Neural cell (in vitro differentiated cells): ENCODE results near the gene BIRC7. TPM values are rescaled to one million over a fixed set of nuclear protein-coding genes. Genes with fewer than 3 reads are reported as not detected.

Experiments
- H2AFZ ChIP-seq: fragments of 200-600, 300-800 bp; sonication (generic), shearing (Covaris generic); 2 replicates; pipeline ENCODE4 v1.6.0; 2014; ENCODE audit warnings: low read depth, mild to moderate bottlenecking, antibody characterized with exemption, low read length, moderate library complexity
- H3F3A ChIP-seq: fragments of 200-600 bp; shearing (Covaris generic); 2 replicates; pipeline ENCODE4 v1.6.1; 2016; ENCODE audit warnings: mild to moderate bottlenecking, moderate library complexity, mixed read lengths, antibody characterized with exemption, low read length; ENCODE audit not compliant: insufficient read depth, poor library complexity, severe bottlenecking
- H3K27ac ChIP-seq: fragments of 200-600, 300-800 bp; sonication (generic), shearing (Covaris generic); 2 replicates; pipeline ENCODE4 v1.5.1; 2014; ENCODE audit warnings: mild to moderate bottlenecking, low read length, moderate library complexity
- H3K27me3 ChIP-seq: fragments of 300-800, 200-600 bp; sonication (generic), shearing (Covaris generic); 2 replicates; pipeline ENCODE4 v1.6.0; 2014; ENCODE audit warnings: mild to moderate bottlenecking, low read depth, low read length, moderate library complexity; ENCODE audit not compliant: insufficient read depth
- H3K36me3 ChIP-seq: fragments of 300-800, 200-600 bp; sonication (generic), shearing (Covaris generic); 2 replicates; pipeline ENCODE4 v1.5.1; 2014; ENCODE audit warnings: mild to moderate bottlenecking, antibody characterized with exemption, low read length, moderate library complexity; ENCODE audit not compliant: insufficient read depth
- H3K4me2 ChIP-seq: fragments of 300-800, 200-600 bp; sonication (generic), shearing (Covaris generic); 2 replicates; pipeline ENCODE4 v1.6.0; 2014; ENCODE audit warnings: mild to moderate bottlenecking, low read length
- H3K4me3 ChIP-seq: fragments of 300-800, 200-600 bp; sonication (generic), shearing (Covaris generic); 2 replicates; pipeline ENCODE4 v1.5.1; 2014; ENCODE audit warnings: mild to moderate bottlenecking, low read length, moderate library complexity
- H3K79me2 ChIP-seq: fragments of 200-600 bp; shearing (Covaris generic); replicated peaks from 2 replicates; pipeline ENCODE4 v1.6.0; 2014; ENCODE audit warnings: mild to moderate bottlenecking, low read length, moderate library complexity; ENCODE audit not compliant: insufficient read depth
- H3K9ac ChIP-seq: fragments of 300-800, 200-600 bp; sonication (generic), shearing (Covaris generic); 2 replicates; pipeline ENCODE4 v1.6.1; 2016; ENCODE audit warnings: mild to moderate bottlenecking, low read length, mixed read lengths
- H3K9me2 ChIP-seq: fragments of 200-600 bp; shearing (Covaris generic); 2 replicates; pipeline ENCODE4 v1.6.1; 2016; ENCODE audit warnings: mild to moderate bottlenecking, low read length, mixed read lengths; ENCODE audit not compliant: insufficient read depth
- H3K9me3 ChIP-seq: fragments of 200-600, 300-800 bp; sonication (generic), shearing (Covaris generic); 2 replicates; pipeline ENCODE4 v1.6.1; 2016; ENCODE audit warnings: mild to moderate bottlenecking, mixed run types, low read length, moderate library complexity, mixed read lengths
- H4K20me1 ChIP-seq: fragments of 200-600 bp; shearing (Covaris generic); 2 replicates; pipeline ENCODE4 v1.6.1; 2016; ENCODE audit warnings: mild to moderate bottlenecking, mixed run types; ENCODE audit not compliant: insufficient read depth
- EP300 ChIP-seq: fragments of 450-650 bp; conservative IDR thresholded peaks from 2 replicates; pipeline ENCODE4 v1.6.1; 2014; ENCODE audit warnings: antibody characterized with exemption, mild to moderate bottlenecking, moderate library complexity; ENCODE audit not compliant: poor library complexity, severe bottlenecking
- EZH2 ChIP-seq: fragments of 200-600, 300-800 bp; shearing (Covaris generic), sonication (generic); IDR thresholded peaks from 2 replicates; pipeline ENCODE4 v1.6.1; 2014; ENCODE audit warnings: antibody characterized with exemption, low read length, borderline replicate concordance, mild to moderate bottlenecking; ENCODE audit not compliant: insufficient read depth, poor library complexity, severe bottlenecking
- MXI1 ChIP-seq: fragments of 450-650 bp; conservative IDR thresholded peaks from 2 replicates; pipeline ENCODE4 v1.6.1; 2014; ENCODE audit warnings: antibody characterized with exemption, mild to moderate bottlenecking; ENCODE audit not compliant: poor library complexity, severe bottlenecking
- POLR2AphosphoS5 ChIP-seq: IDR thresholded peaks from 2 replicates; pipeline ENCODE4 v1.6.1; 2012
- RAD21 ChIP-seq: fragments of 450-650 bp; conservative IDR thresholded peaks from 2 replicates; pipeline ENCODE4 v1.6.1; 2014; ENCODE audit warnings: antibody characterized with exemption, mild to moderate bottlenecking, moderate library complexity
- SMC3 ChIP-seq: fragments of 450-650 bp; conservative IDR thresholded peaks from 2 replicates; pipeline ENCODE4 v1.6.1; 2014; ENCODE audit warnings: antibody characterized with exemption, mild to moderate bottlenecking, moderate library complexity; ENCODE audit not compliant: poor library complexity
- TAF1 ChIP-seq: IDR thresholded peaks from 2 replicates; pipeline ENCODE4 v1.6.1; 2012; ENCODE audit warnings: low read depth
- polyA plus RNA-seq: library from polyadenylated mRNA; depleted of rRNA; stranded (reverse); fragments of >200 nt; gene quantifications from 2 replicates; pipeline ENCODE4 v1.2.3, GENCODE V29; 2014
- TF ChIP-seq, protein P1 (sequence below): fragments of 450-650 bp; IDR thresholded peaks from 2 replicates; pipeline ENCODE4 v1.5.1; 2014; ENCODE audit warnings: antibody characterized with exemption, mild to moderate bottlenecking, moderate library complexity; ENCODE audit not compliant: poor library complexity, severe bottlenecking
- TF ChIP-seq, protein P2 (sequence below): IDR thresholded peaks from 2 replicates; pipeline ENCODE4 v1.6.1; 2012; ENCODE audit warnings: borderline replicate concordance

Gene BIRC7
- polyA plus RNA-seq, 1 donor from 2014 or later: not detected

DNA sequence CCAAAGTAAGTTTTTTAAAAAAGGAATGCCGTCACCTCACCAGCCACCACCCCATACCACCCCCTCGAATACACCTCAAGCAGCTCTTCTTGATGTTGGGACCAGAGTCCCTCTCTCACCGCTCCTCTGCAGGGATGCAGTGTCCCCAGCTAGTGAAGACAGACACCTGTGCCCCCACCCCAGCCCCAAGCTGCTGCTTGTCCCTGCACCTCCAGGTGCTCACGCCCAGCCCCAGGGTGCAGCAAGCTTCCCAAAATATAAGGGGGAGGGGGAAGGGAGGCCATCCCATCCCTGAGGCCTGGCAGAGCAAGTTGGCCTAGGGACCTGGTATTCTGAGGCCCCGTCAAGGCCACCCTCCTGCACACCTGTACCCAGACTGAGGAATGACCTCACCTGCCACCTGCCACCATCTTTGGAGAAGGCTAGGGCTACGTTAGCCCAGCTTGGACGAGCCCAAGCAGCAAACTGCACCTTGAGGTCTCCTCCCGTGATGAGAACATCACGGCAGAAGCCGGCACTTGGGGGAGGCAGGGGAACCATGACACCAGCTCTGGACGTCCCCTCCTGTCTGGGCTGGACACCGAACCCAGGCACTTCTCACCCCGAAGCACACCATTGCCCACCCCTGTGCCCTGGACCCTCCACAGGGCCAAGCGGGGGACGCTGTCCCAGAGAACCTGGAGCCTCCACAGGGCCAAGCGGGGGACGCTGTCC is 45.7 kb upstream of the BIRC7 start:
- no peaks in the 10 kb centered on the region for H4K20me1 ChIP-seq
- H3K27me3 ChIP-seq: no peaks in the 10 kb centered on the region
- H3F3A ChIP-seq: no peaks in the 10 kb centered on the region
- TF ChIP-seq MXI1 (no peak), TAF1 (no peak), POLR2AphosphoS5 (no peak), EZH2 (no peak), SMC3 (no peak), EP300 (no peak), RAD21 (no peak)
- TF ChIP-seq, protein P1, sequence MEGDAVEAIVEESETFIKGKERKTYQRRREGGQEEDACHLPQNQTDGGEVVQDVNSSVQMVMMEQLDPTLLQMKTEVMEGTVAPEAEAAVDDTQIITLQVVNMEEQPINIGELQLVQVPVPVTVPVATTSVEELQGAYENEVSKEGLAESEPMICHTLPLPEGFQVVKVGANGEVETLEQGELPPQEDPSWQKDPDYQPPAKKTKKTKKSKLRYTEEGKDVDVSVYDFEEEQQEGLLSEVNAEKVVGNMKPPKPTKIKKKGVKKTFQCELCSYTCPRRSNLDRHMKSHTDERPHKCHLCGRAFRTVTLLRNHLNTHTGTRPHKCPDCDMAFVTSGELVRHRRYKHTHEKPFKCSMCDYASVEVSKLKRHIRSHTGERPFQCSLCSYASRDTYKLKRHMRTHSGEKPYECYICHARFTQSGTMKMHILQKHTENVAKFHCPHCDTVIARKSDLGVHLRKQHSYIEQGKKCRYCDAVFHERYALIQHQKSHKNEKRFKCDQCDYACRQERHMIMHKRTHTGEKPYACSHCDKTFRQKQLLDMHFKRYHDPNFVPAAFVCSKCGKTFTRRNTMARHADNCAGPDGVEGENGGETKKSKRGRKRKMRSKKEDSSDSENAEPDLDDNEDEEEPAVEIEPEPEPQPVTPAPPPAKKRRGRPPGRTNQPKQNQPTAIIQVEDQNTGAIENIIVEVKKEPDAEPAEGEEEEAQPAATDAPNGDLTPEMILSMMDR: no peak
- TF ChIP-seq, protein P2, sequence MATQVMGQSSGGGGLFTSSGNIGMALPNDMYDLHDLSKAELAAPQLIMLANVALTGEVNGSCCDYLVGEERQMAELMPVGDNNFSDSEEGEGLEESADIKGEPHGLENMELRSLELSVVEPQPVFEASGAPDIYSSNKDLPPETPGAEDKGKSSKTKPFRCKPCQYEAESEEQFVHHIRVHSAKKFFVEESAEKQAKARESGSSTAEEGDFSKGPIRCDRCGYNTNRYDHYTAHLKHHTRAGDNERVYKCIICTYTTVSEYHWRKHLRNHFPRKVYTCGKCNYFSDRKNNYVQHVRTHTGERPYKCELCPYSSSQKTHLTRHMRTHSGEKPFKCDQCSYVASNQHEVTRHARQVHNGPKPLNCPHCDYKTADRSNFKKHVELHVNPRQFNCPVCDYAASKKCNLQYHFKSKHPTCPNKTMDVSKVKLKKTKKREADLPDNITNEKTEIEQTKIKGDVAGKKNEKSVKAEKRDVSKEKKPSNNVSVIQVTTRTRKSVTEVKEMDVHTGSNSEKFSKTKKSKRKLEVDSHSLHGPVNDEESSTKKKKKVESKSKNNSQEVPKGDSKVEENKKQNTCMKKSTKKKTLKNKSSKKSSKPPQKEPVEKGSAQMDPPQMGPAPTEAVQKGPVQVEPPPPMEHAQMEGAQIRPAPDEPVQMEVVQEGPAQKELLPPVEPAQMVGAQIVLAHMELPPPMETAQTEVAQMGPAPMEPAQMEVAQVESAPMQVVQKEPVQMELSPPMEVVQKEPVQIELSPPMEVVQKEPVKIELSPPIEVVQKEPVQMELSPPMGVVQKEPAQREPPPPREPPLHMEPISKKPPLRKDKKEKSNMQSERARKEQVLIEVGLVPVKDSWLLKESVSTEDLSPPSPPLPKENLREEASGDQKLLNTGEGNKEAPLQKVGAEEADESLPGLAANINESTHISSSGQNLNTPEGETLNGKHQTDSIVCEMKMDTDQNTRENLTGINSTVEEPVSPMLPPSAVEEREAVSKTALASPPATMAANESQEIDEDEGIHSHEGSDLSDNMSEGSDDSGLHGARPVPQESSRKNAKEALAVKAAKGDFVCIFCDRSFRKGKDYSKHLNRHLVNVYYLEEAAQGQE: no peak
- no peaks in the 10 kb centered on the region for H3K9me2 ChIP-seq
- no peaks in the 10 kb centered on the region for H3K36me3 ChIP-seq
- no peaks in the 10 kb centered on the region for H3K79me2 ChIP-seq
- no peak overlapping the region for H3K27ac ChIP-seq
- no peak overlapping the region for H2AFZ ChIP-seq
- H3K4me2 ChIP-seq: no peak overlapping the region
- H3K9ac ChIP-seq: no peak overlapping the region
- no peak overlapping the region for H3K4me3 ChIP-seq
- H3K9me3 ChIP-seq: no peaks in the 10 kb centered on the region

DNA sequence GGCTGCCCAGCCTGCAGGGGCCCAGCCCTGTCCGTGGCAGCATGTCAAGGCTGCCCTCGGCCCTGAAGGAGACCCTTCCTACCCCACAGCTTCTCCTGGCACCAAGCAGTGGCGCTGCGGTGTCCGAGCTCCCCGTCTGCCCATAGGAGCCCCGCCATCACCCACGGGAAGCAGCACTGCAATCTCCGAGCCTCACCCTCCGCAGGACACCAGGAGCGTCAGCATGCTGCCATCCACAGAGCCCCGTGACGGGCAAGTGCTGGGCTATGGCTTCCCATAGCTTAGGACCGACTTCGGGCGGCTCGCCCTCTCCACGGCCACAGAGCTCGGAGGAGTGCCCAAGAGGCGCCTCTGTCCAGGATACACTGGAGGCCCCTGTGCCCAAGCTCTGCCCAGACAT is 44.9 kb upstream of the BIRC7 start:
- H3K79me2 ChIP-seq: no peaks in the 10 kb centered on the region
- H3K9ac ChIP-seq: no peak overlapping the region
- no peak overlapping the region for H3K27ac ChIP-seq
- no peaks in the 10 kb centered on the region for H3F3A ChIP-seq
- TF ChIP-seq POLR2AphosphoS5: no peak
- TF ChIP-seq, protein P2: no peak
- TF ChIP-seq TAF1: no peak
- TF ChIP-seq, protein P1: no peak
- no peak overlapping the region for H2AFZ ChIP-seq
- H3K4me3 ChIP-seq: no peak overlapping the region
- H3K27me3 ChIP-seq: no peaks in the 10 kb centered on the region
- H3K4me2 ChIP-seq: no peak overlapping the region
- H4K20me1 ChIP-seq: no peaks in the 10 kb centered on the region
- no peaks in the 10 kb centered on the region for H3K9me3 ChIP-seq
- H3K9me2 ChIP-seq: no peaks in the 10 kb centered on the region
- H3K36me3 ChIP-seq: no peaks in the 10 kb centered on the region
